Measurements from ENCODE around the gene PTPRCAP.
"Not testable (repeated sequence)": the region's sequence is repeated elsewhere in the genome, so short reads cannot be mapped to it uniquely, and the experiment has no call there.

Gene PTPRCAP

DNA sequence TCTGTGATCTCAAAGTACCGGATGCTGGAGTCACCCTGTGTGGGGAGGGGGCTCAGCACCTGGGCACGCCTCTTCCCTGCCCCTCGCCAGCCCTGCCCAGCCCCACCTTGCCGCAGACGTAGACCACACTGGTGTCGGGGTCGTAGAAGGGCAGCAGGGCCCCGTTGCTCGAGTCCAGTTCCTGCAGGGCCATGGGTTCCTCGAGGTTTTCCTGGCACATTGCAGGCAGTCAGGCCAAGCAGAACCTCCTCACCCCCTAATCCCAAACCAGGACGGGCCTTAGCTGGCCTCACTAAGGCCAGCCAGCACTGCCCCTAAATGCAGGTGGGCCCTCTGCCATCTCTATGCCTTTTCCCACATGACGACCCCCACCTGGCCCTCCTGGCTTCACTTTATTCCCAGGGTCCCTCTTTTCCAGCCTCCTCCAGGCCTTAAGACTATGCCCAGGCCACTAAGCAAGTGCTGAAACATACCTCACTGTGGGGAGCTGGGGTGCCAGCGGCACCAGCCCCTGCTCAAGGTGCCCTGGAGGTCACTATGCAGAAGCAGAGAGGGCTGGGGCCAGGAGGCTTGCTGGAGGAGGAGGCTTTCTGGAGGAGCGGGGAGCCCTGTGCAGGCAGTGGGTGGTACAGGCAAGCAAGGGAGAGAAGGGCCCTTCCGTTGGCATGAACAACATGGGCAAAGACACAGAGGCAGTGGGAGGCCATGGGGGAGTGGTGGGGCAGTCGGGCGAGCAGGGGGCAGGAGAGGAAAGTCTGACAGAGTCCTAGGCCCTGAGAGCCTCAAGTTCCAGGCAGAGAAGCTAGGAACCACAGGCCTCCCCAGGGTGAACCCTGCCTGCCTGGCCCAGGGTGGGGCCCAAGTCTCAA, 3.0 kb upstream of the PTPRCAP start:
- DNase-seq: no peak

- DNase-seq: no peak
Observed at GRCh38 chr11:67439321-67440228, 2.1 kb upstream of the PTPRCAP start.

DNA sequence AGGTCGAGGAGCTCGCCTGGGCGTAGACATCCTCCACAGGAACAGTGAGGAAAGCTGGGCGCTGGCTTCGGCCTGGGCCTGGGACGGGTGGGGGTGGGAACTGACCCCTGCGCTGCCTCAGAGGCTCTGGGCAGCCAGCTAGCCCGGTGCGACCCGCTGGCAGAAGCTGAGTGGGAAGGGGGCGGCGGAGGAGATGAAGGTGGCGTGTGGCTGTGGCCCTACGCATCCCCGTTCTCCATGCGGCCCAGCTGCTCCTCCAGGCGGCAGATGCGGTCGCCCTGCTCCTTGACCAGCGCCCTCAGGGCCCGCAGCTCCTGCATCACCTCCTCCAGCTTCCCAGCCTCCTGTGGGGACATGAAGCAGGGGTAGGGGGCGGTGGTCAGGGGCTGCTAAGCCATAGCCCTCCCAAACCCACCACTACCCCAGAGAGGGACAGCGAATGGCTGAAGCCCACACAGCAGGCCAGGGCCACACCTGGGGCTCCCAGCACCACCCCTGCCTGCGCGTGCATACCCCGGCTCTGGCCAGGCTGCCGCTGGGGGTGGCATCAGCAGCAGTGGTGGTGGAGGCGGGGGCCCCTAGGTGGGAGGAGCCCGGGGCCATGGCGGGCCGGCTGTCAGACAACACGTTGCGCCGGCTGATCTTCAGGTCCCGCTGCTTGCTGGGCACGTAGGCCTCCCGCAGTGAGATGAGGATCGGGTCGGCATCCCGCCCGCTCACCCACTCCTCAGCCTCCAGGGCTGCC, 848 bp upstream of the PTPRCAP start:
- DNase-seq: peak; percentile 67 to 73

DNA sequence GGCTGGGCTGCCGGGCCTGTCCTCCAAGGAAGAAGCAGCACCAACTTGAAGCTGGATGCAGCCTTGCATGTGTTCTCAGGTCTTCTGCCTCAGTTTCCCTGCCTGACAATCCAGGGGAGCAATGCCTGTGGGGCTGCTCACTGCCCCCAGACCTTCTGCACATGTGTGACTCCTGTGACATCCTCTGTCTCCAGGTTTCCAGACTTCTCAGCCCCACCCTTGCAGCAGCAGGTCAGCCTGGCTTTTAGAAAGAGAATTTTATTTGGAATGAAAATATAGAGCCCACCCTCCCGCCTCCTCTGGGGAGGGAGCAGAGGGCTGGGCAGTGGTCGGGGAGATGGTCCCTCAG, 301 bp upstream of the PTPRCAP start:
- DNase-seq: no peak

DNA sequence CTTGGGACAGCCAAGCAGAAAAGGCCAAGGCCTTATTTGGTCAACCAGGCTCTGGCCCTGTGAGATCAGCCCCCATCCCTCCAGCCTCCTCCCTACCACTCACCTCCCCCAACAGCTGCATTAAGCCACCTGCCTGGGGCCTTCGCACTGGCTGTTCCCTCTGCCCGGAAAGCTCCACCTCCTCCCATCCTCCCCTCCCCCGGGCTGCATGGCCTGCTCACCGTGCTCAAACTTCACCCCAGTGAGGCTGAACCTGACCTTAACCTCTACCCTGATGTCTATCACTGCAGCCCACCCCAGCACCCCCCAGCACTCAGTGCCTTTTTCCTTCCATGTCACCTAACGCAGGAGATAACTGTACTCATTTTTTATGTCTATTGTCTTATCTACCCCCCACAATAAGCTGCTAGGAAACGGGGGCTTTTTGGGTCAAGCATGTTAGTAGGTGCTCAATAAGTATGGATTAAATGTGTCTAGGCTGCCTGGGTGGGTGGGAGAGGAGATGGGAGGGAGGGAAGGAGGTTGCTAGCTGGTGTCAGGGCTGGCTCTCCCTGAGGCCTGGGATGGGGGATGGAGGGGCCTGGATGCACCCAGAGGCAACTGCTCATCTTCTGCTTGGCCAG, 912 bp downstream of the PTPRCAP start:
- DNase-seq: peak; percentile 68

GRCh38 chr11:67435727-67436458, 1.6 kb downstream of the PTPRCAP start:
- DNase-seq: no peak

DNA sequence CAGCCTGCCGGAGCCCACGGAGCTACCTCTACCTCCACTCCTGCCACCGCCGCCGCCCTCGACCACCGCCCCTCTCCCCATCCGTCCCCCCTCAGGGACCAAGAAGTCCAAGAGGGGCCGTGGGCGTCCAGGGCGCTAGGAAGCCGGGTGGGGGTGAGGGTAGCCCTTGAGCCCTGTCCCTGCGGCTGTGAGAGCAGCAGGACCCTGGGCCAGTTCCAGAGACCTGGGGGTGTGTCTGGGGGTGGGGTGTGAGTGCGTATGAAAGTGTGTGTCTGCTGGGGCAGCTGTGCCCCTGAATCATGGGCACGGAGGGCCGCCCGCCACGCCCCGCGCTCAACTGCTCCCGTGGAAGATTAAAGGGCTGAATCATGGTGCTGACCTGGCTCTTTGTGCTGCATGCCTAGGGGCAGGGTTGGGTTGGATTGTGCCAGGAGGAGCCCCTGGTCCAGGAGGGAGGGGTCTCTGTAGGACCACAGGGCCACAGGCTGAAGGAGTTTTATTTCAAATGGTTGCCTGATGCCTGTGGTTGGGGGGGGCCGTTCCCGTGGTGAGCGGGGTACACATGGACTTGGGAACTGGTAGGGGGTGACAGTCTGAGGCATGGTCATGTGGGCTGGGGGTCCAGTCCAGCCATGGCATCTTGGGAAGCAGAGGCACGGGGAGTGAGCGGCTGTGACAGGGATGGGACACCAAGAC, 2.3 kb downstream of the PTPRCAP start:
- DNase-seq: no peak

GRCh38 chr11:67434395-67434881, 3.0 kb downstream of the PTPRCAP start:
- no peak for DNase-seq

DNA sequence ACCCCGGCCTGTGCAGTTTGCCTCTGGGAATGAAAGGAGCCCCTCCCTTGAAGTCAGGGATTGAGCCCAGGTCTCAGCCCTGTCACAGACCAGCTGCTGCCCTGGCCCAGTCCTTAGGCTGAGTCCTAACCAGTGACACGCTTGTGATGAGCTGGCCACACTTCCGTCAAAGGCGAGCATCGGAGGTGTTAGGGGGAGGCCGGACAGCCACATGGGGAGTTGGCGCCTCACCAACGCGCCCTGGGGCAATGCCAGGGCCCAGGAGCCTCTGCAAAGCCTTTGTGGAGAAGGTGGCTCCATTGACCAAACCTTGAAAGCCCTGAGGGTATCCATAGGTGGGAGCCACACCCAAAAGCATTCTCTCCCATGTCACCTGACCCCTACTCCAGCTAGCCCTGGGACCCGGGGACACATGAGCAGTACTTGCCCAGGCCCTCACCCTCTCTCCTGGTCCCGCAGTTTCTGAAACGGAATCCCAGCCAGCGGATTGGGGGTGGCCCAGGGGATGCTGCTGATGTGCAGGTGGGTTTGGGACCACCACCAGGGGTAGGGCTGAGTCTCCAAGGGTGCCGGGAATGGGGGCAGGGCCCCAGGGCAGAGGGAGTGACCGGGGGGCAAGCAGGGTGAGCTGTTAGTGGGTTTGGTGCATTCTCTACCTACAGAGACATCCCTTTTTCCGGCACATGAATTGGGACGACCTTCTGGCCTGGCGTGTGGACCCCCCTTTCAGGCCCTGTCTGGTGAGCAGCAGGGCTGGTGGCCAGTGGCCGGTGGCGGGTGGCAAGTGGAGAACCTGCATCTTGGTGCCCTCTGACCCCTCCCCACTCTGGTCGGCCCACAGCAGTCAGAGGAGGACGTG, 3.7 kb downstream of the PTPRCAP start:
- DNase-seq: no peak

DNA sequence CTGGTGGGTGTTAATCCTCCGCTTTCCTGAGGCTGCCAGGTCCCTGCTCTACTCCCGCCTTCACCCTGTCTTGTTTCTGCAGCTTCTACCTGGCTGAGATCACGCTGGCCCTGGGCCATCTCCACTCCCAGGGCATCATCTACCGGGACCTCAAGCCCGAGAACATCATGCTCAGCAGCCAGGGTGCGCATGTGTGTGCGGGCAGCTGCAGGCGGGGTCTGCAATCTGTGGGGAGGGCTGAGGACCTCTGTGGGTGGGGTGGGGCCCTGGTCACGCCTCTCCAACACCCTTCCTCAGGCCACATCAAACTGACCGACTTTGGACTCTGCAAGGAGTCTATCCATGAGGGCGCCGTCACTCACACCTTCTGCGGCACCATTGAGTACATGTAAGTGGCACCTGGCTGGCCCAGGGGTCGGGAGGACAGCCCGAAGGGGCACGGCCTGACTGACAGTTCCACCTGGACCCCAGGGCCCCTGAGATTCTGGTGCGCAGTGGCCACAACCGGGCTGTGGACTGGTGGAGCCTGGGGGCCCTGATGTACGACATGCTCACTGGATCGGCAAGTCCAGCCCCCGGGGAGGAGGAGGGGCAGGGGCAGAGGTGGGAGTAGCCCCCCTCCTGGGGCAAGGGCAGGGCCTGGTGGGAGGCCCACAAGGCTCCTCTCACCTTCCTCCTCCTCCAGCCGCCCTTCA, 4.7 kb downstream of the PTPRCAP start:
- no peak for DNase-seq

DNA sequence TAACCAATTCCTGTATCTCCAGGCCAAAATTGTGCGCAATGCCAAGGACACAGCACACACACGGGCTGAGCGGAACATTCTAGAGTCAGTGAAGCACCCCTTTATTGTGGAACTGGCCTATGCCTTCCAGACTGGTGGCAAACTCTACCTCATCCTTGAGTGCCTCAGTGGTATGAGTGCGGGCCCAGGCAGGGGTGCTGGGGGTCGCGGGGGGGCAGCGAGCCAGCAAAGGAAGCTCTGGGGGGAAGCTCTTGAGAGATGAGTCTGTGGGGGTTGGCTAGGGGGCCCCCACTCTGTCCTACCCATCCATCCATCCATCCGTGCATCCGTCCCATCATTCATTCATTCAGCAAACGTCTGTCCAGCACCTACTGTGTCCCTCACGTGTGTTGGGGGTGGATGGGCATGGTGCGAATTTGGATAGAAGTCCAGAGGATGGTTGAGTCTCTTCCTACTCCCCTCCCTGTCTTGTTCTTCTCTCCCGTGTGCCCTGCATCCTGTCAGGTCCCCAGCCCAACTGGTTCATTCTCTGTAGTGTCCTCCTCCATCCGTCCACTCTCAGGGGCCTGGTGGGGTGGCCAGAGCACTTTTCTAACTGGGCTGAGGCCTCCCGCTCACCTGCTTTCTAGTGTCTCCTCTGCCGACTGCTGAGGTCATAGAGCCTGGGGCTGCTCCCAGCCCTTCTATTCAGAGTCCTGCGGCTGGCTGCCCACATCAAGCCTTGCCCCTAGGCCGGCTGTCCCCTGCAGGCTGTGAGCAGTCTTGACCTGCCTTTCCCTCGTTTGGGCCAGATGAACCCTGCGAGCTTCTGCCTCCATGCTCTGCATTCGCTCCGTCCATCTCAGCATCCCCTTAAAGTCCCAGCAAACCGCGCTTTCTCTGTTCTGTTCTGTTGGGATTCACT, 5.9 kb downstream of the PTPRCAP start:
- DNase-seq: no peak

DNA sequence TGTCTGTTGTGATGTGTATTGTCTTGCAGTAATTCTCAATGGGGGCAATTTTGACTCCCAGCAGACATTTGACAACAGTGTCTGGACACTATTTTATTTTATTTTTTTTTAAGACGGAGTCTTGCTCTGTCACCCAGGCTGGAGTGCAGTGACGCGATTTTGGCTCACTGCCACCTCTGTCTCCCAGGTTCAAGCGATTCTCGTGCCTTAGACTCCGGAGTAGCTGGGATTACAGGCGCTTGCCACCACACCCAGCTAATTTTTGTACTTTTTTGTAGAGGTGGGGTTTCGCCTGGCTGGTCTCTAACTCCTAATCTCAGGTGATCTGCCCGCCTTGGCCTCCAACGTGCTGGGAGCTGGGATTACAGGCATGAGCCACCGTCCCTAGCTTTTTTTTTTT, 7.8 kb downstream of the PTPRCAP start:
- no peak for DNase-seq

GRCh38 chr11:67429038-67429668, 8.3 kb downstream of the PTPRCAP start:
- no peak for DNase-seq

GRCh38 chr11:67428052-67429001, 9.2 kb downstream of the PTPRCAP start, which contains the start of gene RPS6KB2:
TSS of gene RPS6KB2 (plus strand) at chr11:67428494. CDS start at chr11:67428546, 52 bp downstream.
- DNase-seq: peak; percentile 95 to 100

GRCh38 chr11:67427364-67427859, 10.1 kb downstream of the PTPRCAP start:
- not testable (repeated sequence) for DNase-seq

GRCh38 chr11:67423891-67424613, 13.4 kb downstream of the PTPRCAP start:
- no peak for DNase-seq
